Measurements from ENCODE around the gene EIF2B2. TPM values are rescaled to one million over a fixed set of nuclear protein-coding genes. Genes with fewer than 3 reads are reported as not detected.

The EIF2B2 gene
- total RNA-seq (2022; extraction: Qiagen RNA extraction; ENCODE audit: low read depth): 77.5 to 83.7 TPM (median 78.2 TPM) in 5 replicates

GRCh38 chr14:75002392-75003249 is at the start of gene EIF2B2:
Gene EIF2B2, plus strand, starts transcription at chr14:75002921. Its CDS starts 70 bp downstream, at chr14:75002991.

GRCh38 chr14:74955229-74956026 is 47.3 kb upstream of the EIF2B2 start, which contains the start of gene PGF:
Gene PGF, minus strand, starts transcription at chr14:74955597. Its CDS starts 355 bp downstream, at chr14:74955242.

GRCh38 chr14:75050852-75051555 is 48.3 kb downstream of the EIF2B2 start, which contains the start of gene MLH3:
Gene MLH3, minus strand, starts transcription at chr14:75051467. Its CDS starts 1,812 bp downstream, at chr14:75049655.

Other genes with a start within 250 kb of the EIF2B2 start
- 41.6 to 44.2 TPM (median 43.4 TPM) in 5 replicates for gene YLPM1, start 239.6 kb upstream of the EIF2B2 start, total RNA-seq (2022; extraction: Qiagen RNA extraction; ENCODE audit: low read depth)
- gene PROX2, start 126.8 kb upstream of the EIF2B2 start, total RNA-seq (2022; extraction: Qiagen RNA extraction; ENCODE audit: low read depth): not detected in 5 replicates
- 91.1 to 99.9 TPM (median 96.7 TPM) in 5 replicates for gene DLST, start 121.0 kb upstream of the EIF2B2 start, total RNA-seq (2022; extraction: Qiagen RNA extraction; ENCODE audit: low read depth)
- gene RPS6KL1, start 79.7 kb upstream of the EIF2B2 start, total RNA-seq (2022; extraction: Qiagen RNA extraction; ENCODE audit: low read depth): 0.33 to 0.92 TPM (median 0.52 TPM) in 5 replicates
- 2.3 to 3.9 TPM (median 3.5 TPM) in 5 replicates for gene PGF, start 47.3 kb upstream of the EIF2B2 start, total RNA-seq (2022; extraction: Qiagen RNA extraction; ENCODE audit: low read depth)
- gene MLH3, start 48.5 kb downstream of the EIF2B2 start, total RNA-seq (2022; extraction: Qiagen RNA extraction; ENCODE audit: low read depth): 15.2 to 20.4 TPM (median 18.3 TPM) in 5 replicates
- 22.5 to 29.6 TPM (median 25.5 TPM) in 5 replicates for gene ACYP1, start 61.1 kb downstream of the EIF2B2 start, total RNA-seq (2022; extraction: Qiagen RNA extraction; ENCODE audit: low read depth)
- gene ZC2HC1C, start 66.7 kb downstream of the EIF2B2 start, total RNA-seq (2022; extraction: Qiagen RNA extraction; ENCODE audit: low read depth): 2.8 to 4.1 TPM (median 3.5 TPM) in 5 replicates
- gene NEK9, start 124.1 kb downstream of the EIF2B2 start, total RNA-seq (2022; extraction: Qiagen RNA extraction; ENCODE audit: low read depth): 27.8 to 40.0 TPM (median 37.4 TPM) in 5 replicates
- 259 to 344 TPM (median 274 TPM) in 5 replicates for gene TMED10, start 173.7 kb downstream of the EIF2B2 start, total RNA-seq (2022; extraction: Qiagen RNA extraction; ENCODE audit: low read depth)

Measured in A549 treated with DMSO at 1 μM for 4 hours (cell line).